ENCODE measurements around the gene EFCC1.

The EFCC1 gene

GRCh38 chr3:129040579-129041300 lies 39.6 kb downstream of the EFCC1 start:
- no peak for TF ChIP-seq ZNF8 (CRISPR knock-in tag; IDR thresholded peaks at IDR 0.05)
- no peak for TF ChIP-seq CSRNP3 (CRISPR knock-in tag; IDR thresholded peaks at IDR 0.05)
- TF ChIP-seq RARB (CRISPR knock-in tag; IDR thresholded peaks at IDR 0.05) = no peak
- ATAC-seq = no peak

GRCh38 chr3:129045675-129046036 lies 44.6 kb downstream of the EFCC1 start:
- no peak for TF ChIP-seq ZFP30 (CRISPR knock-in tag; IDR thresholded peaks at IDR 0.05)
- no peak for TF ChIP-seq RARB (CRISPR knock-in tag; IDR thresholded peaks at IDR 0.05)
- TF ChIP-seq ZFP3 (CRISPR knock-in tag; IDR thresholded peaks at IDR 0.05) = no peak
- no peak for ATAC-seq

- TF ChIP-seq CSDC2 (CRISPR knock-in tag; IDR thresholded peaks at IDR 0.05) (no peak), ZNF8 (CRISPR knock-in tag; IDR thresholded peaks at IDR 0.05) (no peak), GLIS3 (CRISPR knock-in tag; IDR thresholded peaks at IDR 0.05) (no peak), RARB (CRISPR knock-in tag; IDR thresholded peaks at IDR 0.05) (no peak)
- no peak for ATAC-seq
Observed at GRCh38 chr3:129046037-129046731, 45.1 kb downstream of the EFCC1 start.

GRCh38 chr3:129046732-129047552 lies 45.8 kb downstream of the EFCC1 start:
- ATAC-seq = no peak
- no peak for TF ChIP-seq OSR1 (CRISPR knock-in tag; IDR thresholded peaks at IDR 0.05)
- TF ChIP-seq CREB5 (CRISPR knock-in tag; IDR thresholded peaks at IDR 0.05; ENCODE audit: low read depth) = no peak
- no peak for TF ChIP-seq ZNF70 (CRISPR knock-in tag; IDR thresholded peaks at IDR 0.05)
- no peak for TF ChIP-seq SNAI2 (CRISPR knock-in tag; IDR thresholded peaks at IDR 0.05)
- no peak for TF ChIP-seq BACH2 (CRISPR knock-in tag; IDR thresholded peaks at IDR 0.05; ENCODE audit: borderline replicate concordance)
- TF ChIP-seq GLIS3 (CRISPR knock-in tag; IDR thresholded peaks at IDR 0.05) = no peak
- TF ChIP-seq POU6F1 (CRISPR knock-in tag; IDR thresholded peaks at IDR 0.05; ENCODE audit: borderline replicate concordance, low read depth) = no peak
- TF ChIP-seq ARNTL (CRISPR knock-in tag; IDR thresholded peaks at IDR 0.05; ENCODE audit: borderline replicate concordance, low read depth) = no peak
- TF ChIP-seq ZC3H10 (CRISPR knock-in tag; IDR thresholded peaks at IDR 0.05) = no peak
- no peak for TF ChIP-seq CSRNP3 (CRISPR knock-in tag; IDR thresholded peaks at IDR 0.05)
- no peak for TF ChIP-seq ESRRG (CRISPR knock-in tag; IDR thresholded peaks at IDR 0.05)
- TF ChIP-seq PATZ1 (CRISPR knock-in tag; IDR thresholded peaks at IDR 0.05; ENCODE audit: borderline replicate concordance) = no peak

All from SK-N-SH treated with all-trans-retinoic acid at 6 μM for 48 hours (cell line).